HepG2 (cell line): ENCODE results near the gene PRKN. TPM values are rescaled to one million over a fixed set of nuclear protein-coding genes. Genes with fewer than 3 reads are reported as not detected.
A peak's percentile ranks its signal among the peaks of the same experiment; 100 is the strongest.

ENCODE experiments used
- ATAC-seq: fragments of 200-7000 bp; cut with Tn5 transposase; 3 replicates; pipeline ENCODE4 v1.9.1; 2020; ENCODE audit warnings: mild to moderate bottlenecking, moderate library complexity
- BruUV-seq: library from RNA; stranded (reverse); fragments of 400-500 nt; replicated peaks from 2 replicates; lab custom pipeline; 2021; lab: Mats Ljungman, UMichigan
- CTCF ChIA-PET: fragments of 300-600 bp; formaldehyde crosslinking; extraction: SDS; loops from one replicate; lab custom pipeline; 2021; ENCODE audit warnings: low total read pairs, inconsistent platforms, low intra/inter-chr PET ratio; lab: Yijun Ruan, JAX
- POLR2A ChIA-PET: fragments of 350-600 bp; sonication (Branson Sonifier 250); formaldehyde crosslinking; loops from one replicate; lab custom pipeline; 2020; ENCODE audit warnings: antibody characterized with exemption, inconsistent platforms; lab: Yijun Ruan, JAX
- DNase-seq: peaks from one replicate; pipeline ENCODE4 v3.0.0-alpha.2; 2015; ENCODE audit warnings: low spot score
- FAIRE-seq: peaks from 3 replicates; lab custom pipeline; 2011; peaks lifted over from hg19 to GRCh38; lab: Jason Lieb, UNC
- H2AFZ ChIP-seq: one replicate; pipeline ENCODE4 v1.6.1; 2011; ENCODE audit warnings: low read length, inconsistent platforms
- H3K27ac ChIP-seq: fragments of 300-600 bp; 3 replicates; pipeline ENCODE4 v1.8.0; 2011; ENCODE audit warnings: mixed run types, mild to moderate bottlenecking, mixed read lengths, low read length, inconsistent platforms; ENCODE audit not compliant: insufficient read depth; ENCODE audit errors: extremely low read length
- H3K27me3 ChIP-seq, 2 experiments: fragments of 200-600 bp in 1 of 2; 2 replicates in 1 of 2; 3 replicates in 1 of 2; pipeline versions ENCODE4 v1.6.0 to v1.8.0; 2011; ENCODE audit warnings: low read length in 2 of 2, mild to moderate bottlenecking in 2 of 2, moderate library complexity in 2 of 2, inconsistent platforms in 1 of 2; ENCODE audit not compliant: insufficient read depth in 2 of 2, control insufficient read depth in 1 of 2
- H3K36me3 ChIP-seq, 2 experiments: fragments of 200-600 bp in 1 of 2; replicated peaks in 1 of 2; 2 replicates in 1 of 2; 3 replicates in 1 of 2; pipeline versions ENCODE4 v1.5.1 to v1.8.0; 2011; ENCODE audit warnings: low read length in 2 of 2, inconsistent platforms in 1 of 2; ENCODE audit not compliant: insufficient read depth in 2 of 2, control insufficient read depth in 1 of 2
- H3K4me1 ChIP-seq: 2 replicates; pipeline ENCODE4 v1.5.1; 2012; ENCODE audit warnings: low read length, inconsistent platforms; ENCODE audit not compliant: insufficient read depth
- H3K4me2 ChIP-seq: 2 replicates; pipeline ENCODE4 v1.6.0; 2011; ENCODE audit warnings: low read depth, low read length, inconsistent platforms
- H3K4me3 ChIP-seq, 3 experiments: fragments of 200-600 bp in 1 of 3; sonication (generic), shearing (Covaris generic) in 1 of 3; replicated peaks in 1 of 3; 2 replicates each; pipeline ENCODE4 v1.5.1; 2011 to 2016; ENCODE audit warnings: low read length in 3 of 3, inconsistent platforms in 2 of 3, low read depth in 2 of 3, mild to moderate bottlenecking in 2 of 3, control low read depth in 1 of 3, mixed read lengths in 1 of 3; ENCODE audit not compliant: insufficient read depth in 1 of 3
- H3K79me2 ChIP-seq: one replicate; pipeline ENCODE4 v1.6.1; 2011; ENCODE audit warnings: low read length, inconsistent platforms; ENCODE audit not compliant: insufficient read depth
- H3K9ac ChIP-seq: 2 replicates; pipeline ENCODE4 v1.6.0; 2011; ENCODE audit warnings: mild to moderate bottlenecking, low read depth, low read length, inconsistent platforms; ENCODE audit not compliant: insufficient read depth
- H3K9me3 ChIP-seq: 2 replicates; pipeline ENCODE4 v1.5.1; 2012; ENCODE audit warnings: mild to moderate bottlenecking, low read length
- H4K20me1 ChIP-seq: 2 replicates; pipeline ENCODE4 v1.6.0; 2011; ENCODE audit warnings: inconsistent platforms, mild to moderate bottlenecking, low read length, moderate library complexity; ENCODE audit not compliant: insufficient read depth
- REL ChIP-seq: sonication (generic); formaldehyde crosslinking; conservative IDR thresholded peaks from 2 replicates; pipeline ENCODE4 v1.8.0; 2022; ENCODE audit warnings: mild to moderate bottlenecking, missing genetic modification reagents, moderate library complexity
- SMC3 ChIP-seq: IDR thresholded peaks from 2 replicates; pipeline ENCODE4 v1.6.1; 2011; ENCODE audit warnings: low read length, improper control_type of control experiment
- SP140L ChIP-seq: sonication (generic); formaldehyde crosslinking; IDR thresholded peaks from 2 replicates; pipeline ENCODE4 v1.4.0; 2020; ENCODE audit warnings: missing genetic modification reagents, borderline replicate concordance
- STAG1 ChIP-seq: sonication (generic); formaldehyde crosslinking; IDR thresholded peaks from 2 replicates; pipeline ENCODE4 v1.4.0; 2020; ENCODE audit warnings: missing genetic modification reagents
- XRCC5 ChIP-seq: fragments of 200-400 bp; formaldehyde crosslinking; optimal IDR thresholded peaks from 2 replicates; pipeline ENCODE3; 2017; ENCODE audit warnings: mild to moderate bottlenecking, low read length
- WGBS: methylation state at CpG from one replicate; pipeline ENCODE4 v1.1.6; 2017; ENCODE audit warnings: low lambda C conversion rate; 5-methylcytosine and 5-hydroxymethylcytosine counted together
- in situ Hi-C: cut with HindIII; loops from 2 replicates; pipeline ENCODE4 v1.10.0; 2017; ENCODE audit warnings: low pct_unique_long_range_greater_than_20kb; ENCODE audit not compliant: extremely low pct_ligation_motif_present
- intact Hi-C: fragments of 100-400 bp; cut with micrococcal nuclease; formaldehyde crosslinking; loops from one replicate; pipeline ENCODE4 v1.10.0; 2022; ENCODE audit not compliant: unreplicated experiment
- polyA plus RNA-seq, 8 experiments: library from polyadenylated mRNA; depleted of rRNA in 3 of 8; stranded (reverse) in 7 of 8; unstranded in 1 of 8; fragments of >200 nt; fragmentation: Illumina TruSeq in 4 of 8; extraction: Trizol in 4 of 8; gene quantifications; 2 replicates each; pipeline versions ENCODE4 v1.2.1 to v1.2.3, GENCODE V29; 2011 to 2016; ENCODE audit warnings: low read depth in 4 of 8, missing spikeins in 1 of 8, mixed read lengths in 1 of 8; ENCODE audit not compliant: insufficient read depth in 1 of 8
- total RNA-seq, 5 experiments: library from RNA; depleted of rRNA; stranded (reverse); fragments of >200 nt; fragmentation: Illumina TruSeq; extraction: Trizol; gene quantifications; 2 replicates each; pipeline ENCODE4 v1.2.3, GENCODE V29; 2016; ENCODE audit warnings: low read depth in 1 of 5
- TF ChIP-seq, protein P1 (sequence below): sonication (generic); formaldehyde crosslinking; IDR thresholded peaks from 2 replicates; pipeline ENCODE4 v1.5.0; 2020; ENCODE audit warnings: mild to moderate bottlenecking, missing genetic modification reagents, moderate library complexity
- TF ChIP-seq, protein P2 (sequence below): sonication (generic); formaldehyde crosslinking; IDR thresholded peaks from 2 replicates; pipeline ENCODE4 v1.5.1; 2020; ENCODE audit warnings: mild to moderate bottlenecking, missing genetic modification reagents

The PRKN gene
- total and polyA plus RNA-seq, 2 of the 13 experiments (the other 11 are each of a cell fraction or from before 2014, with no cell fraction given) = 0.31 to 0.44 TPM

DNA sequence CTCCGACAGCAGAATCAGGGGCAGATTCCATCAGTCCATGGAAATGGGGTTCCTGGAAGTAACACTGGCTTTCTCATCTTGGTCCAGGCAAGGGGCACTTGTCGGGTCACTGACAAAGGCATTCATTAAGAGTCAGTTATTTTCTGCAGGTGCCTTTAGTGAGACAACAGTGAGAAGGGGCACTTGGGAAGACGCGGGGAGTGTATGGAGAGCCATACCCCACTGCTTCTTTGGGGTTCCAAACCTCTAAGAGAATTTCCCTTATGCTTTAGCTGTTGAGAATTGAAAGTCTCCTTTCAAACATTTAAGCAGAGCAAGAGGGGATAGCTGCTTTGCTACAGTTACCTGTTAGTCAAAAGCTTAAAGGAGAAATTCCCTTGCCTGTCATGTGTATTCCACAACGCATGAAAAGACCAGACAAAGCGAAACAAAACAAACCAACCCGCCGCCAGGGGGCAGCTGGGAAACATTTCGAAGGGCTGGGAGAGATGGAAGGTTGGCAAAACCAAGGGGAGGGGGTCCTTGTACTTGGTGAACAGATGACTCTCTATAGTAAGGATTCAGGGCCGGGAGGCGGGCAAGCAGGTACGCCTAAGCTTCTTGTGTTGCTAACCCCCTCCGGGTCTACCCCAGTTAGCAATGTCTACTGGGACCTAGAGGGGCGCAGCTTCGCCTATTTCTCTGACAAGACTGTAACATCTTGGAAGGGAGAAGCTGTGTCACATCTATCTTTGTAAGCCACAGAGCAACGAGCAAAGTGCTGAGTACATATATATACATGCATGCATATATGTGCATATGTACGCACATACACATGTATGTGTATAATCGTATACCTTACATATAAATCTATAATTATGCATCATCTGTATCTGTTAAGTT, 978.8 kb downstream of the PRKN start:
- no peaks in the 10 kb centered on the region for H3K4me1 ChIP-seq
- in situ Hi-C loops = no loop called here
- ChIA-PET POLR2A (no interaction called here), CTCF (interaction anchor here (1.4 to 1.5 kb wide), 2 partner anchors 173 to 450 kb away, joined by 5 to 6 read pairs; no protein-coding TSS in a partner anchor)
- intact Hi-C loops = loop anchor here (1.0 to 10.0 kb wide), 2 partner anchors 174 to 976 kb away; partner anchors contain the start of genes PACRG and PRKN
- H3K27ac ChIP-seq = no peak overlapping the region
- TF ChIP-seq, protein P1, sequence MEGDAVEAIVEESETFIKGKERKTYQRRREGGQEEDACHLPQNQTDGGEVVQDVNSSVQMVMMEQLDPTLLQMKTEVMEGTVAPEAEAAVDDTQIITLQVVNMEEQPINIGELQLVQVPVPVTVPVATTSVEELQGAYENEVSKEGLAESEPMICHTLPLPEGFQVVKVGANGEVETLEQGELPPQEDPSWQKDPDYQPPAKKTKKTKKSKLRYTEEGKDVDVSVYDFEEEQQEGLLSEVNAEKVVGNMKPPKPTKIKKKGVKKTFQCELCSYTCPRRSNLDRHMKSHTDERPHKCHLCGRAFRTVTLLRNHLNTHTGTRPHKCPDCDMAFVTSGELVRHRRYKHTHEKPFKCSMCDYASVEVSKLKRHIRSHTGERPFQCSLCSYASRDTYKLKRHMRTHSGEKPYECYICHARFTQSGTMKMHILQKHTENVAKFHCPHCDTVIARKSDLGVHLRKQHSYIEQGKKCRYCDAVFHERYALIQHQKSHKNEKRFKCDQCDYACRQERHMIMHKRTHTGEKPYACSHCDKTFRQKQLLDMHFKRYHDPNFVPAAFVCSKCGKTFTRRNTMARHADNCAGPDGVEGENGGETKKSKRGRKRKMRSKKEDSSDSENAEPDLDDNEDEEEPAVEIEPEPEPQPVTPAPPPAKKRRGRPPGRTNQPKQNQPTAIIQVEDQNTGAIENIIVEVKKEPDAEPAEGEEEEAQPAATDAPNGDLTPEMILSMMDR (CRISPR knock-in tag) = peak; percentile 74
- no peak for TF ChIP-seq SP140L (CRISPR knock-in tag)
- TF ChIP-seq, protein P2, sequence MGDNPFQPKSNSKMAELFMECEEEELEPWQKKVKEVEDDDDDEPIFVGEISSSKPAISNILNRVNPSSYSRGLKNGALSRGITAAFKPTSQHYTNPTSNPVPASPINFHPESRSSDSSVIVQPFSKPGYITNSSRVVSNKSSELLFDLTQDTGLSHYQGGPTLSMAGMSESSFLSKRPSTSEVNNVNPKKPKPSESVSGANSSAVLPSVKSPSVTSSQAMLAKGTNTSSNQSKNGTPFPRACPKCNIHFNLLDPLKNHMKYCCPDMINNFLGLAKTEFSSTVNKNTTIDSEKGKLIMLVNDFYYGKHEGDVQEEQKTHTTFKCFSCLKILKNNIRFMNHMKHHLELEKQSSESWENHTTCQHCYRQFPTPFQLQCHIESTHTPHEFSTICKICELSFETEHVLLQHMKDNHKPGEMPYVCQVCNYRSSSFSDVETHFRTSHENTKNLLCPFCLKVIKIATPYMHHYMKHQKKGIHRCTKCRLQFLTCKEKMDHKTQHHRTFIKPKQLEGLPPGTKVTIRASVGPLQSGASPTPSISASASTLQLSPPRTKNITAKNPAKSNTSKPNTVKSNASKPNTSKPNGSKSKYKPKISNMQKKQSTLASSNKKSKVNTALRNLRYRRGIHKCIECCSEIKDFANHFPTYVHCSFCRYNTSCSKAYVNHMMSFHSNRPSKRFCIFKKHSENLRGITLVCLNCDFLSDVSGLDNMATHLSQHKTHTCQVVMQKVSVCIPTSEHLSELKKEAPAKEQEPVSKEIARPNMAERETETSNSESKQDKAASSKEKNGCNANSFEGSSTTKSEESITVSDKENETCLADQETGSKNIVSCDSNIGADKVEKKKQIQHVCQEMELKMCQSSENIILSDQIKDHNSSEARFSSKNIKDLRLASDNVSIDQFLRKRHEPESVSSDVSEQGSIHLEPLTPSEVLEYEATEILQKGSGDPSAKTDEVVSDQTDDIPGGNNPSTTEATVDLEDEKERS (CRISPR knock-in tag) = no peak
- TF ChIP-seq XRCC5 = peak; percentile 35
- 0 out of 2 replicates have a peak, but pooled peaks have one; percentile 43 for TF ChIP-seq REL (CRISPR knock-in tag)
- TF ChIP-seq STAG1 (CRISPR knock-in tag) = peak; percentile 61
- TF ChIP-seq SMC3 = peak; percentile 65
- TF ChIP-seq, all 625 proteins: peak for 5
- Histone ChIP-seq H4K20me1 (no peaks in the 10 kb centered on the region), H3K79me2 (no peaks in the 10 kb centered on the region), H2AFZ (no peak overlapping the region), H3K27me3 (no peaks in the 10 kb centered on the region), H3K4me2 (no peak overlapping the region), H3K36me3 (no peaks in the 10 kb centered on the region), H3K4me3 (no peak overlapping the region), H3K9ac (no peak overlapping the region), H3K9me3 (no peaks in the 10 kb centered on the region)
- no TSS peak for BruUV-seq
- DNase-seq = peak; percentile 28
- peak; percentile 89 for ATAC-seq
- 50% methylated on average over 18 of the region's 18 CpGs for WGBS
- peak; percentile 72 for FAIRE-seq
